Panc1 (cell line): Measurements from ENCODE around the gene GSTO2. TPM values are rescaled to one million over a fixed set of nuclear protein-coding genes. Genes with fewer than 3 reads are reported as not detected.

Experiments used
- ATAC-seq: fragments of 200-7000 bp; cut with Tn5 transposase; 2 replicates; pipeline ENCODE4 v1.9.1; 2020; ENCODE audit warnings: mild to moderate bottlenecking, moderate library complexity
- BruUV-seq: library from RNA; stranded (reverse); fragments of 400-500 nt; replicated peaks from 2 replicates; lab custom pipeline; 2021; lab: Mats Ljungman, UMichigan
- CTCF ChIA-PET: fragments of 300-600 bp; sonication (Branson Sonifier 250); formaldehyde crosslinking; loops from one replicate; lab custom pipeline; 2022; ENCODE audit warnings: antibody characterized with exemption; lab: Charles Lee
- POLR2A ChIA-PET: fragments of 300-600 bp; sonication (Branson Sonifier 250); formaldehyde crosslinking; loops from one replicate; lab custom pipeline; 2022; ENCODE audit warnings: antibody characterized with exemption; lab: Charles Lee
- DNase-seq: peaks from one replicate; pipeline ENCODE4 v3.0.0-alpha.2; 2010; ENCODE audit warnings: low read depth, low spot score
- H3K27ac ChIP-seq: 2 replicates; pipeline ENCODE4 v1.5.1; 2011; ENCODE audit warnings: mild to moderate bottlenecking, low read length, inconsistent platforms
- H3K27me3 ChIP-seq: fragments of 200-500 bp; sonication (Bioruptor generic); 2 replicates; pipeline ENCODE4 v1.6.0; 2014; ENCODE audit warnings: low read length, inconsistent platforms; ENCODE audit not compliant: control insufficient read depth, insufficient read depth
- H3K36me3 ChIP-seq: fragments of 200-500 bp; sonication (Bioruptor generic); 2 replicates; pipeline ENCODE4 v1.5.1; 2014; ENCODE audit warnings: inconsistent platforms, mild to moderate bottlenecking, low read length, moderate library complexity; ENCODE audit not compliant: control insufficient read depth, insufficient read depth
- H3K4me1 ChIP-seq: 2 replicates; pipeline ENCODE4 v1.5.1; 2011; ENCODE audit warnings: inconsistent platforms, mild to moderate bottlenecking, low read length, moderate library complexity; ENCODE audit not compliant: control insufficient read depth, insufficient read depth
- H3K4me3 ChIP-seq, 2 experiments: 2 replicates each; pipeline ENCODE4 v1.5.1; 2011 to 2012; ENCODE audit warnings: low read depth in 2 of 2, low read length in 2 of 2, mild to moderate bottlenecking in 2 of 2, inconsistent platforms in 1 of 2, moderate library complexity in 1 of 2
- H3K9me3 ChIP-seq: fragments of 200-500 bp; sonication (Bioruptor generic); 2 replicates; pipeline ENCODE4 v1.5.1; 2014; ENCODE audit warnings: low read depth, mild to moderate bottlenecking, inconsistent platforms, low read length, moderate library complexity; ENCODE audit not compliant: control insufficient read depth, insufficient read depth
- CTCF ChIP-seq: fragments of 450-650 bp; IDR thresholded peaks from 2 replicates; pipeline ENCODE4 v1.5.1; 2017; ENCODE audit warnings: mild to moderate bottlenecking
- POLR2AphosphoS5 ChIP-seq: IDR thresholded peaks from 2 replicates; pipeline ENCODE4 v1.6.1; 2012; ENCODE audit warnings: mild to moderate bottlenecking, low read depth, low read length, moderate library complexity
- SIN3A ChIP-seq: IDR thresholded peaks from 2 replicates; pipeline ENCODE4 v1.6.1; 2012; ENCODE audit warnings: low read depth, mild to moderate bottlenecking, low read length, moderate library complexity, borderline replicate concordance; ENCODE audit not compliant: insufficient read depth
- TCF7L2 ChIP-seq: IDR thresholded peaks from 2 replicates; pipeline ENCODE4 v1.6.1; 2011; ENCODE audit warnings: mild to moderate bottlenecking, low read depth, low read length, inconsistent platforms
- in situ Hi-C: cut with HindIII; loops from 2 replicates; pipeline ENCODE4 v1.10.0; 2016; ENCODE audit warnings: low sequenced_read_pairs, low pct_unique_long_range_greater_than_20kb
- intact Hi-C: fragments of 100-400 bp; cut with micrococcal nuclease; formaldehyde crosslinking; loops from one replicate; pipeline ENCODE4 v1.10.0; 2022; ENCODE audit not compliant: unreplicated experiment
- total RNA-seq: library from RNA; stranded (reverse); gene quantifications from one replicate; pipeline ENCODE4 v1.2.1, GENCODE V29; 2021; ENCODE audit not compliant: unreplicated experiment
- TF ChIP-seq, protein P1 (sequence below), 2 experiments: IDR thresholded peaks; 2 replicates each; pipeline ENCODE4 v1.6.1; 2011 to 2012; ENCODE audit warnings: low read depth in 2 of 2, control low read depth in 1 of 2, low read length in 1 of 2, mild to moderate bottlenecking in 1 of 2, moderate library complexity in 1 of 2; ENCODE audit not compliant: insufficient read depth in 1 of 2

GSTO2 gene
- total RNA-seq, 1 experiment from 2014 or later, result 28.5 TPM

GRCh38 chr10:104273286-104273685, 4.3 kb downstream of the GSTO2 start:
- H3K27ac ChIP-seq, result no peak overlapping the region
- BruUV-seq, result no TSS peak
- DNase-seq (no peak), ATAC-seq (no peak)
- H3K9me3 ChIP-seq, result no peaks in the 10 kb centered on the region
- intact Hi-C loops (no loop called here), in situ Hi-C loops (no loop called here)
- no peak overlapping the region for H3K4me3 ChIP-seq
- TF ChIP-seq POLR2AphosphoS5 (no peak), SIN3A (no peak), TCF7L2 (no peak), CTCF (no peak)
- TF ChIP-seq, protein P1, sequence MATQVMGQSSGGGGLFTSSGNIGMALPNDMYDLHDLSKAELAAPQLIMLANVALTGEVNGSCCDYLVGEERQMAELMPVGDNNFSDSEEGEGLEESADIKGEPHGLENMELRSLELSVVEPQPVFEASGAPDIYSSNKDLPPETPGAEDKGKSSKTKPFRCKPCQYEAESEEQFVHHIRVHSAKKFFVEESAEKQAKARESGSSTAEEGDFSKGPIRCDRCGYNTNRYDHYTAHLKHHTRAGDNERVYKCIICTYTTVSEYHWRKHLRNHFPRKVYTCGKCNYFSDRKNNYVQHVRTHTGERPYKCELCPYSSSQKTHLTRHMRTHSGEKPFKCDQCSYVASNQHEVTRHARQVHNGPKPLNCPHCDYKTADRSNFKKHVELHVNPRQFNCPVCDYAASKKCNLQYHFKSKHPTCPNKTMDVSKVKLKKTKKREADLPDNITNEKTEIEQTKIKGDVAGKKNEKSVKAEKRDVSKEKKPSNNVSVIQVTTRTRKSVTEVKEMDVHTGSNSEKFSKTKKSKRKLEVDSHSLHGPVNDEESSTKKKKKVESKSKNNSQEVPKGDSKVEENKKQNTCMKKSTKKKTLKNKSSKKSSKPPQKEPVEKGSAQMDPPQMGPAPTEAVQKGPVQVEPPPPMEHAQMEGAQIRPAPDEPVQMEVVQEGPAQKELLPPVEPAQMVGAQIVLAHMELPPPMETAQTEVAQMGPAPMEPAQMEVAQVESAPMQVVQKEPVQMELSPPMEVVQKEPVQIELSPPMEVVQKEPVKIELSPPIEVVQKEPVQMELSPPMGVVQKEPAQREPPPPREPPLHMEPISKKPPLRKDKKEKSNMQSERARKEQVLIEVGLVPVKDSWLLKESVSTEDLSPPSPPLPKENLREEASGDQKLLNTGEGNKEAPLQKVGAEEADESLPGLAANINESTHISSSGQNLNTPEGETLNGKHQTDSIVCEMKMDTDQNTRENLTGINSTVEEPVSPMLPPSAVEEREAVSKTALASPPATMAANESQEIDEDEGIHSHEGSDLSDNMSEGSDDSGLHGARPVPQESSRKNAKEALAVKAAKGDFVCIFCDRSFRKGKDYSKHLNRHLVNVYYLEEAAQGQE (IDR thresholded peaks at IDR 0.05; ENCODE audit: insufficient read depth in 1 of 2, low read depth in 2 of 2, low read length in 1 of 2), result no peak
- H3K4me1 ChIP-seq, result peaks cover 14% of the 10 kb centered on the region
- CTCF ChIA-PET, result interaction anchor here (0.8 to 2.2 kb wide), 2 partner anchors 57 to 80 kb away, joined by 3 to 19 read pairs; partner anchors contain the start of gene CFAP58
- H3K36me3 ChIP-seq, result peaks cover 7% of the 10 kb centered on the region; the same call in 1 of the 2 replicates
- POLR2A ChIA-PET, result no interaction called here
- H3K27me3 ChIP-seq, result no peaks in the 10 kb centered on the region

- BruUV-seq, result no TSS peak
Observed at GRCh38 chr10:104273899-104274575, 5.1 kb downstream of the GSTO2 start.

More at GRCh38 chr10:104273899-104274575, 5.1 kb downstream of the GSTO2 start:
- intact Hi-C loops (loop anchor here (2.0 kb wide), 1 partner anchor 77 kb away; no protein-coding TSS in a partner anchor), in situ Hi-C loops (no loop called here)
- Histone ChIP-seq H3K36me3 (peaks cover 4% of the 10 kb centered on the region; the same call in 1 of the 2 replicates), H3K4me3 (peak overlapping the region; percentile 61 to 82; a peak in 3 of 4 replicates), H3K27ac (peak overlapping the region; percentile 87), H3K4me1 (peaks cover 14% of the 10 kb centered on the region), H3K27me3 (no peaks in the 10 kb centered on the region), H3K9me3 (no peaks in the 10 kb centered on the region)
- CTCF ChIA-PET, result interaction anchor here (0.8 to 2.2 kb wide), 9 partner anchors 9 to 80 kb away, joined by 3 to 19 read pairs (median 6); partner anchors contain the start of gene CFAP58
- no peak for DNase-seq
- ATAC-seq, result no peak
- POLR2A ChIA-PET, result interaction anchor here (0.8 to 1.3 kb wide), 2 partner anchors 152 to 217 kb away, joined by 3 to 4 read pairs; partner anchors contain the start of gene SFR1
- TF ChIP-seq, protein P1 (IDR thresholded peaks at IDR 0.05; ENCODE audit: insufficient read depth in 1 of 2, low read depth in 2 of 2, low read length in 1 of 2), result no peak
- TF ChIP-seq SIN3A (no peak), TCF7L2 (no peak), CTCF (no peak), POLR2AphosphoS5 (no peak)
